ENCODE measurements around the gene IQCH. TPM values are rescaled to one million over a fixed set of nuclear protein-coding genes. Genes with fewer than 3 reads are reported as not detected.
A peak's percentile ranks its signal among the peaks of the same experiment; 100 is the strongest.

Gene IQCH
- 1 to 10 TPM; 5.8 to 9.5 TPM for total RNA-seq

GRCh38 chr15:67254238-67255175 lies at the start of gene IQCH, which contains the start of gene AAGAB:
Gene IQCH, plus strand, starts transcription at chr15:67254786. Its CDS starts 111 bp downstream, at chr15:67254897.
Gene AAGAB, minus strand, starts transcription at chr15:67254661. Its CDS starts 30 bp downstream, at chr15:67254631.
- Histone ChIP-seq H3K27me3 (replicated peaks; ENCODE audit: insufficient read depth) (no peaks in the 10 kb centered on the region), H3K36me3 (no peaks in the 10 kb centered on the region), H3K9me3 (no peaks in the 10 kb centered on the region), H3K27ac (peak within 1 kb of the TSS; percentile 73 to 78), H3K4me3 (peak within 1 kb of the TSS; percentile 72 to 77), H3K4me1 (replicated peaks) (no peaks in the 10 kb centered on the region)
- peak; percentile 95 for DNase-seq (ENCODE audit: low spot score)
- under 1% methylated on average over 67 of the region's 76 CpGs for WGBS
- intact Hi-C loops (cut with DNase I) = loop anchor here (5.0 to 10.0 kb wide), 3 partner anchors 120 to 230 kb away; partner anchors contain the start of gene SMAD3
- peak; percentile 61 for TF ChIP-seq POLR2A (IDR thresholded peaks at IDR 0.05)
- peak in 2 of 4 experiments; percentile 16 to 34 for TF ChIP-seq CTCF (IDR thresholded peaks at IDR 0.05)
- TF ChIP-seq POLR2AphosphoS5 (IDR thresholded peaks at IDR 0.05) = peak; percentile 93

- Histone ChIP-seq H3K27me3 (replicated peaks; ENCODE audit: insufficient read depth) (no peaks in the 10 kb centered on the region), H3K36me3 (no peaks in the 10 kb centered on the region), H3K27ac (no peak overlapping the region), H3K4me3 (no peak overlapping the region), H3K4me1 (replicated peaks) (no peaks in the 10 kb centered on the region), H3K9me3 (no peaks in the 10 kb centered on the region)
- DNase-seq (ENCODE audit: low spot score) = no peak
- intact Hi-C loops (cut with DNase I) = no loop called here
- WGBS = 96% methylated on average over 3 of the region's 3 CpGs
- TF ChIP-seq POLR2A (IDR thresholded peaks at IDR 0.05) = no peak
Measured at GRCh38 chr15:67207555-67208207, 46.9 kb upstream of the IQCH start.

GRCh38 chr15:67208396-67208795 lies 46.2 kb upstream of the IQCH start:
- no peaks in the 10 kb centered on the region for H3K9me3 ChIP-seq
- H3K27me3 ChIP-seq (replicated peaks; ENCODE audit: insufficient read depth) = no peaks in the 10 kb centered on the region
- no peaks in the 10 kb centered on the region for H3K36me3 ChIP-seq
- DNase-seq (ENCODE audit: low spot score) = no peak
- H3K4me3 ChIP-seq = no peak overlapping the region
- H3K27ac ChIP-seq = no peak overlapping the region
- intact Hi-C loops (cut with DNase I) = no loop called here
- 59% methylated on average over 2 of the region's 2 CpGs for WGBS
- TF ChIP-seq CTCF (IDR thresholded peaks at IDR 0.05) = no peak
- TF ChIP-seq POLR2AphosphoS5 (IDR thresholded peaks at IDR 0.05) = no peak
- no peaks in the 10 kb centered on the region for H3K4me1 ChIP-seq (replicated peaks)

- TF ChIP-seq POLR2A (IDR thresholded peaks at IDR 0.05) (no peak), CTCF (IDR thresholded peaks at IDR 0.05) (no peak), POLR2AphosphoS5 (IDR thresholded peaks at IDR 0.05) (no peak)
- H3K9me3 ChIP-seq = no peaks in the 10 kb centered on the region
- no peak for DNase-seq (ENCODE audit: low spot score)
- no peaks in the 10 kb centered on the region for H3K4me1 ChIP-seq (replicated peaks)
- intact Hi-C loops (cut with DNase I) = no loop called here
- H3K27me3 ChIP-seq (replicated peaks; ENCODE audit: insufficient read depth) = no peaks in the 10 kb centered on the region
- H3K27ac ChIP-seq = no peak overlapping the region
- H3K36me3 ChIP-seq = no peaks in the 10 kb centered on the region
- WGBS = 94% methylated on average over 5 of the region's 5 CpGs
- H3K4me3 ChIP-seq = no peak overlapping the region
Measured at GRCh38 chr15:67210555-67211168, 43.9 kb upstream of the IQCH start.
